Mucosa of rectum (tissue), 2 donors: Measurements from ENCODE around the gene PHF23.
A peak's percentile ranks its signal among the peaks of the same experiment; 100 is the strongest.

Experiments used
- H3K27ac ChIP-seq, 2 donors: one replicate each; pipeline ENCODE4 v1.7.0; 2013; ENCODE audit warnings: inconsistent platforms in 2 of 2, low read depth in 2 of 2, low read length in 2 of 2
- H3K27me3 ChIP-seq, 2 donors: one replicate each; pipeline ENCODE4 v1.7.0; 2013; ENCODE audit warnings: low read length in 2 of 2; ENCODE audit not compliant: control insufficient read depth in 2 of 2, insufficient read depth in 2 of 2
- H3K36me3 ChIP-seq, 2 donors: one replicate each; pipeline ENCODE4 v1.7.0; 2013; ENCODE audit warnings: low read length in 2 of 2; ENCODE audit not compliant: control insufficient read depth in 2 of 2, insufficient read depth in 2 of 2
- H3K4me1 ChIP-seq, 2 donors: one replicate each; pipeline ENCODE4 v1.7.0; 2013; ENCODE audit warnings: low read length in 2 of 2, mild to moderate bottlenecking in 1 of 2; ENCODE audit not compliant: control insufficient read depth in 2 of 2, insufficient read depth in 2 of 2
- H3K4me3 ChIP-seq, 2 donors: one replicate each; pipeline ENCODE4 v1.7.0; 2013; ENCODE audit warnings: low read length in 2 of 2
- H3K9ac ChIP-seq, 2 donors: one replicate each; pipeline ENCODE4 v1.7.0; 2013; ENCODE audit warnings: low read length in 2 of 2, low read depth in 1 of 2, mild to moderate bottlenecking in 1 of 2
- H3K9me3 ChIP-seq, 2 donors: one replicate each; pipeline ENCODE4 v1.7.0; 2013; ENCODE audit warnings: low read length in 2 of 2; ENCODE audit not compliant: control insufficient read depth in 2 of 2
- donor health status: healthy.
- donor health status: Normal muscosa, but diverticular disease.

Gene PHF23

GRCh38 chr17:7220593-7221277, 18.5 kb downstream of the PHF23 start:
- H3K4me1 ChIP-seq, result peaks cover 36 to 41% of the 10 kb centered on the region in 2 donors
- peak overlapping the region; percentile 84 to 88 for H3K4me3 ChIP-seq
- H3K9ac ChIP-seq, result peak overlapping the region; percentile 92 to 98
- no peaks in the 10 kb centered on the region for H3K27me3 ChIP-seq
- peaks cover 40 to 42% of the 10 kb centered on the region in 2 donors for H3K36me3 ChIP-seq
- peak overlapping the region; percentile 99 for H3K27ac ChIP-seq
- H3K9me3 ChIP-seq, result no peaks in the 10 kb centered on the region

- Histone ChIP-seq H3K9ac (peak within 1 kb of the TSS; percentile 92 to 98), H3K4me3 (peak within 1 kb of the TSS; percentile 84 to 88), H3K36me3 (peaks cover 35 to 37% of the 10 kb centered on the region in 2 donors), H3K4me1 (peaks cover 41% of the 10 kb centered on the region in 2 donors), H3K27me3 (no peaks in the 10 kb centered on the region), H3K27ac (peak within 1 kb of the TSS; percentile 99), H3K9me3 (no peaks in the 10 kb centered on the region)
These were observed 19.3 kb downstream of the PHF23 start, which contains the start of the genes ACADVL and DLG4 for GRCh38 chr17:7219812-7220592. TSS of gene ACADVL (plus strand) at chr17:7219938. CDS start at chr17:7219985, 47 bp downstream. TSS of gene DLG4 (minus strand) at chr17:7219836.

DNA sequence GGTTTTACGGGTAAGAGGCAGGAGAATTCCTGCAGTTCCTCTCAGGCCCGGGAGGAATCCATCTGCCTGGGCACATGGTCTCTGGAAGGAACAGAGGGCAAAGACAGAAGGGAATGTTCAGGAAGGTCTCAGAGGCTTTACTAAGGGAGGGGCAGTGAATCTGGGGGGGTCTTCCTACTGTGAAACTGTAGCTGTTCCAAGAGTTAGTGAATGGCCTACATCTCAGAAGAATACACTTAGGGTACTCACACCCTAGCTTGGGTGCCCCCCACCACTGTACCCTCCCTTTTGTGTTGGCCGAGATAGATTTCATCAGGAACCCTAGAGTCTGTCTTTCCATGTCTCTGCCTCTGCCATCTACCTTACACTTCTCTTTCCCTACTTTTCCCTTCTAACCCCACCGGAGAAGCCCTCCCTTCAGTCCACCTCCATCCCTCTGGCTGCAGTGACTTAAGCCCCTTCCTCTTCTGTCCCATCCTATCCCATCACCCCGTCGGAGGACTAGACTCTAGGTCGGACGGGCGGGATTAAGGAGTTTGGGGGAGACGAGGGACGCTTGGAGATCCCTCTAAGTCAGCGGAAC, 19.9 kb downstream of the PHF23 start:
- Histone ChIP-seq H3K27ac (peak overlapping the region; percentile 99), H3K9me3 (no peaks in the 10 kb centered on the region), H3K36me3 (peaks cover 31 to 33% of the 10 kb centered on the region in 2 donors), H3K9ac (peak overlapping the region; percentile 92 to 98), H3K27me3 (no peaks in the 10 kb centered on the region), H3K4me1 (peaks cover 41 to 45% of the 10 kb centered on the region in 2 donors), H3K4me3 (peak overlapping the region; percentile 84 to 88)

DNA sequence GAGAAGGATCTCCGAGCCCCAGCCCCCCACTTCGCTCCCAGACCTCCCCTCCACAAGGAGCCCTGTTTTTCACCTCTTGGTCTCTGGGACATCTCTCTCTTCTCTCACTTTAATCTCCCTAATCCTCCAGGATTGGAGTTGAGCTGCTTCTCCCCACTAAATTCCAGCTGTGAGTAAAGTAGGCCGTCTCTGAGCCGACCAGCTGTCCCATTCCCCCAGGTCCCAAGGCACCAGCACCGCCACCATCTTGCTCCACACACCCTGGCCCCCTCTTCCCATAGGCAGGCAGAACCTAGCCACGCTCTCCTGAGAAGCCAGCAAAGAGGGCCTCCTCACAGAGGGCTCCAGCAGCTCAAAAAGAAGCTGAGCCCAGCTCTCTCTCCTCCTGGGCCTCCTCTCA, 20.5 kb downstream of the PHF23 start:
- Histone ChIP-seq H3K4me1 (peaks cover 45 to 48% of the 10 kb centered on the region in 2 donors), H3K36me3 (peaks cover 26 to 27% of the 10 kb centered on the region in 2 donors), H3K4me3 (no peak overlapping the region), H3K27ac (peak overlapping the region in 1 of 2 donors; percentile 99), H3K9me3 (no peaks in the 10 kb centered on the region), H3K27me3 (no peaks in the 10 kb centered on the region), H3K9ac (no peak overlapping the region)

GRCh38 chr17:7218166-7218565, 21.1 kb downstream of the PHF23 start:
- Histone ChIP-seq H3K36me3 (peaks cover 20 to 21% of the 10 kb centered on the region in 2 donors), H3K9me3 (no peaks in the 10 kb centered on the region), H3K27me3 (no peaks in the 10 kb centered on the region), H3K27ac (peak overlapping the region; percentile 30 to 56), H3K4me3 (peak overlapping the region in 1 of 2 donors; percentile 33), H3K9ac (no peak overlapping the region), H3K4me1 (peaks cover 46 to 49% of the 10 kb centered on the region in 2 donors)

DNA sequence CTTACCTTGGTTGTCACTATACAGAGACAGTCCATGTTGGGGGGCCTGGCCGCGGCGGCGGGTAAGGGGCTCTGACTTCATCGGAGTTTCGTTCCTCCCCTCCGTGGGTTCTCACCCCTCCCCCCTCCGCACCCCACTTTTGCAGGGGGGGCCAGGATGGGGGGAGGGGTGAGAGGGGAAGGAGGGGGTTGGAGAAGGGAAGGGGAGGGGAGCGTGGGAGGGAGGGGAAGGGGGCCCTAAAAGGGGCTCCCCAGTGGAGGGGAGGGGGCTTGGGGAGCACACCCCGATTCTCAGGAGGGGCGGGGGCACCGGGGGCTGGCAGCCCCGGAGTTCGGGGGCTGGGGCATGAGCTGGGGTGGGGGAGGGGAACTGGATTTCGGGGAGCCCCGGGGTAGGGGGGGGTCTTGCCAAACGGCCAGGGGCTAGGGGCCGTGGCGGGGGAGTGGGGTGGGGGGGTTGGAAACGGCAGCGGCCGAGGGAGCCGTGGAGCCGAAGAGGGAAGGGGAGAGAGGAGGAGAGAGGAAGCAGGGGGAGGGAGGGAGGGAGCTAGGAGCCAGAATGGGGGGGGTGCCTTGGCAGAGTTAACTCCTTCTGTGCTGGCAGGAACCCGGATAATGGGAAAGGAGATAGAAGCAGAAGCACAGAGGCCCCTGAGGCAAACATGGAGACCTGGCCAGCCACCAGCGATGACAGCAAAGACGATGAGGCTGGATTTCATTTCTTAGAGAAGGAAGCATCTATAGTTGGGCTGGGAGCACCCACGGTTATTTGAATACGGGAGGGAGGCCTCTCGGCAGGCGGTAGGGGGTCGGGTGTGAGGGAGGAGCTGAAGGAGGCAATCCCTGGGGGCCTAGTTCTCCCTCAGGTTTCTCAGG, 21.9 kb downstream of the PHF23 start:
- H3K36me3 ChIP-seq, result peaks cover 12 to 13% of the 10 kb centered on the region in 2 donors
- H3K9ac ChIP-seq, result peak overlapping the region in 1 of 2 donors; percentile 26
- peak overlapping the region; percentile 33 to 57 for H3K4me3 ChIP-seq
- peak overlapping the region; percentile 30 to 56 for H3K27ac ChIP-seq
- H3K4me1 ChIP-seq, result peaks cover 45 to 46% of the 10 kb centered on the region in 2 donors
- no peaks in the 10 kb centered on the region for H3K9me3 ChIP-seq
- no peaks in the 10 kb centered on the region for H3K27me3 ChIP-seq

- Histone ChIP-seq H3K4me3 (peak overlapping the region in 1 of 2 donors; percentile 15), H3K27me3 (peaks cover 3 to 6% of the 10 kb centered on the region in 2 donors), H3K27ac (peak overlapping the region in 1 of 2 donors; percentile 38), H3K9me3 (no peaks in the 10 kb centered on the region), H3K4me1 (peaks cover 37 to 40% of the 10 kb centered on the region in 2 donors), H3K36me3 (peaks cover 4 to 5% of the 10 kb centered on the region in 2 donors), H3K9ac (no peak overlapping the region)
These were observed 22.8 kb downstream of the PHF23 start for GRCh38 chr17:7216242-7217112.

DNA sequence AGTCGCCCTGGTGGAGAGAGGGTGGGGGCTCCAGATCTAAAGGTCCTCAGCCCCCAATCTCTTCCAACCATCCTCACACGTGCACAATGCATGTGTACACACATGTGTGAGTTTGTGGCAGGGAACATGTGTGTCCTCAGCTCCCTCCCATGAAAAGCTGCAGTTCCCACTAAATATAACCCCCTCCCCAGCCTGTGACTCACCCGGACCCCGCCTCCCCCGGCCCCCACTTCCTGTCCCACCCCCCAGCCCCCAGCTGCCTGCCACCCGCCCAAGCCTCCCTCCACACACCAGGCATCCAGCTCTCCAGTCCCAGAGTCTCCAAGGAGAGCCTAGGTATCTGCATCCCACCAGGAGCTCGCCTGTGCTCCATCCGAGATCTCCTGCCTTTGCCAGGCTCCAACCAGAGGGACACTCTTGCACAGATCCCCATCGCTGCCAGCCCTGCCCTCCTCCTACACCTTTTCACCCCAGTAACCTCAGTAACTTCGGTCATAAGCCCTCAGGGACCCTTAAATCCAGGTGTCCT, 23.5 kb downstream of the PHF23 start:
- no peak overlapping the region for H3K9ac ChIP-seq
- H3K9me3 ChIP-seq, result no peaks in the 10 kb centered on the region
- no peaks in the 10 kb centered on the region for H3K36me3 ChIP-seq
- H3K27me3 ChIP-seq, result peaks cover 5 to 6% of the 10 kb centered on the region in 2 donors
- H3K4me3 ChIP-seq, result peak overlapping the region in 1 of 2 donors; percentile 15
- peaks cover 29 to 34% of the 10 kb centered on the region in 2 donors for H3K4me1 ChIP-seq
- H3K27ac ChIP-seq, result peak overlapping the region in 1 of 2 donors; percentile 68
